ENCODE results near the gene LRRC31. TPM values are rescaled to one million over a fixed set of nuclear protein-coding genes. Genes with fewer than 3 reads are reported as not detected.

The LRRC31 gene
- polyA plus RNA-seq, 3 donors: not detected

DNA sequence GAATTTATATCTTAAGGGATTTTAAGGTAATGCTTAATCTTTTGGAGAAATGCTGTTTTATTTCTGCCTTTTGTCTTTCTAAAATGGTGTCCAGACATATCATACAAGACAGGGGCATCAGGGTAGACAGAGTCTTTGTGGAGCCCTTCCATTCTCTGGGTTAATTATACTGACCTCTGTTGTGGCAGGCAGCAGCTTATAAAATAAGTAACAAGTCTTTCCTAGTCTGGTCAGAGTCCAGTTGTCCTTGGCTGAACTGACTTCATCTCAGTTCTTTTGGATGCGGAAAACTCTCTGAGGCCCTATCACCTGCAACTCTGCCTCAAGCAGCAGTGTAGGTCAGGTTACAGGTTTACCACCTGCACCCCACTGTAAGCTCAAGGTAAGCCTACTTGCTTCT lies 77.4 kb downstream of the LRRC31 start:
- Histone ChIP-seq H3K27ac (ENCODE audit: low read depth in 1 of 2, low read length in 2 of 2) (no peak overlapping the region), H3K9ac (ENCODE audit: insufficient read depth, low read length, poor library complexity, severe bottlenecking) (no peak overlapping the region), H3K9me3 (replicated peaks in 1 of 2; ENCODE audit: control insufficient read depth in 1 of 2, insufficient read depth in 1 of 2, low read length in 2 of 2) (no peaks in the 10 kb centered on the region), H3K27me3 (ENCODE audit: control insufficient read depth in 2 of 2, insufficient read depth in 2 of 2, low read length in 2 of 2) (no peaks in the 10 kb centered on the region), H3K4me3 (replicated peaks in 1 of 3; ENCODE audit: low read depth in 2 of 3, low read length in 3 of 3) (no peak overlapping the region), H4K20me1 (ENCODE audit: insufficient read depth, low read length) (no peaks in the 10 kb centered on the region), H3K36me3 (replicated peaks in 1 of 2; ENCODE audit: control insufficient read depth in 1 of 2, insufficient read depth in 2 of 2, low read length in 2 of 2) (peaks cover 24 to 41% of the 10 kb centered on the region in 2 donors), H3K4me2 (replicated peaks; ENCODE audit: extremely low read depth, low read length, poor library complexity, severe bottlenecking) (no peak overlapping the region), H3K4me1 (ENCODE audit: control insufficient read depth in 1 of 2, insufficient read depth in 2 of 2, low read length in 2 of 2) (no peaks in the 10 kb centered on the region), H3K79me2 (ENCODE audit: insufficient read depth, low read length) (no peaks in the 10 kb centered on the region), H2AFZ (ENCODE audit: insufficient read depth, low read depth, low read length, poor library complexity, severe bottlenecking) (no peak overlapping the region)
- 100% methylated on average over 1 of the region's 1 CpG for WGBS (ENCODE audit: insufficient coverage)
- Mint-ChIP-seq H3K4me3 (no peak overlapping the region), H3K4me1 (no peaks in the 10 kb centered on the region), H3K27me3 (ENCODE audit: low read depth in 3 of 3) (no peaks in the 10 kb centered on the region), H3K36me3 (peaks cover 35 to 36% of the 10 kb centered on the region in 2 donors), H3K27ac (no peak overlapping the region), H3K9me3 (no peaks in the 10 kb centered on the region)
- DNase-seq: no peak
- TF ChIP-seq CTCF (IDR thresholded peaks at IDR 0.05): no peak
- intact Hi-C loops (cut with micrococcal nuclease): no loop called here

GRCh38 chr3:169790687-169791429 lies 78.9 kb downstream of the LRRC31 start:
- no peaks in the 10 kb centered on the region for H3K9me3 ChIP-seq (replicated peaks in 1 of 2; ENCODE audit: control insufficient read depth in 1 of 2, insufficient read depth in 1 of 2, low read length in 2 of 2)
- intact Hi-C loops (cut with micrococcal nuclease): no loop called here
- no peaks in the 10 kb centered on the region for H4K20me1 ChIP-seq (ENCODE audit: insufficient read depth, low read length)
- no peak overlapping the region for H3K27ac Mint-ChIP-seq
- H3K36me3 Mint-ChIP-seq: peaks cover 46 to 50% of the 10 kb centered on the region in 2 donors
- DNase-seq: no peak
- H3K36me3 ChIP-seq (replicated peaks in 1 of 2; ENCODE audit: control insufficient read depth in 1 of 2, insufficient read depth in 2 of 2, low read length in 2 of 2): peaks cover 39 to 56% of the 10 kb centered on the region in 2 donors
- no peaks in the 10 kb centered on the region for H3K27me3 Mint-ChIP-seq (ENCODE audit: low read depth in 3 of 3)
- H3K9ac ChIP-seq (ENCODE audit: insufficient read depth, low read length, poor library complexity, severe bottlenecking): no peak overlapping the region
- H3K4me3 ChIP-seq (replicated peaks in 1 of 3; ENCODE audit: low read depth in 2 of 3, low read length in 3 of 3): no peak overlapping the region
- 100% methylated on average over 1 of the region's 4 CpGs for WGBS (ENCODE audit: insufficient coverage)
- no peaks in the 10 kb centered on the region for H3K4me1 ChIP-seq (ENCODE audit: control insufficient read depth in 1 of 2, insufficient read depth in 2 of 2, low read length in 2 of 2)
- H3K4me1 Mint-ChIP-seq: no peaks in the 10 kb centered on the region
- H3K27me3 ChIP-seq (ENCODE audit: control insufficient read depth in 2 of 2, insufficient read depth in 2 of 2, low read length in 2 of 2): no peaks in the 10 kb centered on the region
- H3K9me3 Mint-ChIP-seq: no peaks in the 10 kb centered on the region
- no peak overlapping the region for H2AFZ ChIP-seq (ENCODE audit: insufficient read depth, low read depth, low read length, poor library complexity, severe bottlenecking)
- H3K27ac ChIP-seq (ENCODE audit: low read depth in 1 of 2, low read length in 2 of 2): no peak overlapping the region
- no peak for TF ChIP-seq CTCF (IDR thresholded peaks at IDR 0.05)
- no peak overlapping the region for H3K4me3 Mint-ChIP-seq
- H3K79me2 ChIP-seq (ENCODE audit: insufficient read depth, low read length): no peaks in the 10 kb centered on the region
- H3K4me2 ChIP-seq (replicated peaks; ENCODE audit: extremely low read depth, low read length, poor library complexity, severe bottlenecking): no peak overlapping the region
